GM15510 (cell line): ENCODE measurements around the gene ZNF280C.
A peak's percentile ranks its signal among the peaks of the same experiment; 100 is the strongest.

Source experiments
- POLR2A ChIP-seq: IDR thresholded peaks from 3 replicates; pipeline ENCODE4 v1.6.1; 2011; ENCODE audit warnings: borderline replicate concordance; ENCODE audit not compliant: insufficient read length; ENCODE audit errors: extremely low read depth

Gene ZNF280C

GRCh38 chrX:130268449-130269170 is at the start of gene ZNF280C:
Gene ZNF280C (minus strand): TSS chrX:130268899. CDS start chrX:130260449, 8,450 bp downstream.
- peak; percentile 93 for TF ChIP-seq POLR2A

GRCh38 chrX:130304587-130305368 is 36.1 kb upstream of the ZNF280C start:
- TF ChIP-seq POLR2A = no peak

GRCh38 chrX:130301977-130302376 is 33.3 kb upstream of the ZNF280C start:
- no peak for TF ChIP-seq POLR2A

GRCh38 chrX:130301405-130301804 is 32.7 kb upstream of the ZNF280C start:
- no peak for TF ChIP-seq POLR2A

GRCh38 chrX:130300010-130300282 is 31.2 kb upstream of the ZNF280C start:
- no peak for TF ChIP-seq POLR2A

- TF ChIP-seq POLR2A = no peak
These were observed 30.7 kb upstream of the ZNF280C start for GRCh38 chrX:130299279-130300009.

GRCh38 chrX:130296743-130297142 is 28.0 kb upstream of the ZNF280C start:
- no peak for TF ChIP-seq POLR2A

- TF ChIP-seq POLR2A = no peak
These were observed 27.6 kb upstream of the ZNF280C start for GRCh38 chrX:130296297-130296678.

- TF ChIP-seq POLR2A = no peak
These were observed 27.0 kb upstream of the ZNF280C start for GRCh38 chrX:130295519-130296296.

- TF ChIP-seq POLR2A = no peak
These were observed 18.5 kb upstream of the ZNF280C start for GRCh38 chrX:130287071-130287770.

GRCh38 chrX:130285710-130286109 is 17.0 kb upstream of the ZNF280C start:
- no peak for TF ChIP-seq POLR2A

GRCh38 chrX:130285069-130285620 is 16.4 kb upstream of the ZNF280C start:
- no peak for TF ChIP-seq POLR2A

- no peak for TF ChIP-seq POLR2A
These were observed 13.5 kb upstream of the ZNF280C start for GRCh38 chrX:130282151-130282550.

- TF ChIP-seq POLR2A = no peak
These were observed 12.2 kb upstream of the ZNF280C start for GRCh38 chrX:130280901-130281300.

GRCh38 chrX:130267956-130268448 is 697 bp downstream of the ZNF280C start:
- no peak for TF ChIP-seq POLR2A

- no peak for TF ChIP-seq POLR2A
These were observed 4.1 kb downstream of the ZNF280C start for GRCh38 chrX:130264573-130264972.
